ENCODE measurements around the gene AHDC1.
A peak's percentile ranks its signal among the peaks of the same experiment; 100 is the strongest.

The AHDC1 gene

GRCh38 chr1:27527223-27527889, 76.6 kb downstream of the AHDC1 start:
- peak in 1 of 2 experiments; percentile 26 for DNase-seq

- no peak for DNase-seq
Observed at GRCh38 chr1:27526569-27527222, 77.2 kb downstream of the AHDC1 start.

- DNase-seq = peak in 1 of 2 experiments; percentile 20
Observed at GRCh38 chr1:27525296-27526272, 78.4 kb downstream of the AHDC1 start.

- no peak for DNase-seq
Observed at GRCh38 chr1:27523337-27524020, 80.5 kb downstream of the AHDC1 start.

- DNase-seq = peak; percentile 55 to 58
Observed at GRCh38 chr1:27522432-27523336, 81.3 kb downstream of the AHDC1 start.

GRCh38 chr1:27521861-27522431, 82.0 kb downstream of the AHDC1 start:
- no peak for DNase-seq

GRCh38 chr1:27521336-27521831, 82.6 kb downstream of the AHDC1 start:
- peak; percentile 52 to 63 for DNase-seq

- DNase-seq = no peak
Observed at GRCh38 chr1:27520651-27521050, 83.3 kb downstream of the AHDC1 start.

GRCh38 chr1:27519331-27520258, 84.3 kb downstream of the AHDC1 start:
- DNase-seq = no peak

- DNase-seq = no peak
Observed at GRCh38 chr1:27518808-27519207, 85.1 kb downstream of the AHDC1 start.

- no peak for DNase-seq
Observed at GRCh38 chr1:27517907-27518718, 85.8 kb downstream of the AHDC1 start.

- no peak for DNase-seq
Observed at GRCh38 chr1:27517301-27517700, 86.6 kb downstream of the AHDC1 start.

- DNase-seq = no peak
Observed at GRCh38 chr1:27515626-27516025, 88.3 kb downstream of the AHDC1 start.

GRCh38 chr1:27513958-27514357, 90.0 kb downstream of the AHDC1 start:
- no peak for DNase-seq

- no peak for DNase-seq
Observed at GRCh38 chr1:27513528-27513927, 90.4 kb downstream of the AHDC1 start.

GRCh38 chr1:27509127-27510080, 94.5 kb downstream of the AHDC1 start:
- DNase-seq = no peak

GRCh38 chr1:27507960-27508665, 95.8 kb downstream of the AHDC1 start:
- DNase-seq = no peak

Measured in activated CD4-positive, alpha-beta T cell treated with anti-CD3 and anti-CD28 coated beads, Interleukin-2, amount 50 U/mL, for 4 hours (primary cell).